Endodermal cell (in vitro differentiated cells): Measurements from ENCODE around the gene CLMN. TPM values are rescaled to one million over a fixed set of nuclear protein-coding genes. Genes with fewer than 3 reads are reported as not detected.

Source experiments
- DNase-seq: peaks from one replicate; pipeline ENCODE4 v3.0.0-alpha.2; 2017
- H3K27ac ChIP-seq: 2 replicates; pipeline ENCODE4 v1.5.1; 2013; ENCODE audit warnings: mild to moderate bottlenecking, low read depth, low read length, moderate library complexity
- H3K27me3 ChIP-seq: 2 replicates; pipeline ENCODE4 v1.6.1; 2013; ENCODE audit warnings: mild to moderate bottlenecking, low read length, moderate library complexity; ENCODE audit not compliant: insufficient read depth, control insufficient read depth, poor library complexity, severe bottlenecking
- H3K36me3 ChIP-seq: 2 replicates; pipeline ENCODE4 v1.7.0; 2013; ENCODE audit warnings: mild to moderate bottlenecking, low read length, moderate library complexity; ENCODE audit not compliant: control insufficient read depth, insufficient read depth
- H3K4me1 ChIP-seq: one replicate; pipeline ENCODE4 v1.7.0; 2013; ENCODE audit warnings: low read length; ENCODE audit not compliant: control insufficient read depth, insufficient read depth
- H3K4me3 ChIP-seq: 2 replicates; pipeline ENCODE4 v1.5.1; 2013; ENCODE audit warnings: mild to moderate bottlenecking, low read length, moderate library complexity
- H3K9ac ChIP-seq: 2 replicates; pipeline ENCODE4 v1.6.1; 2013; ENCODE audit warnings: mild to moderate bottlenecking, low read length, moderate library complexity; ENCODE audit not compliant: poor library complexity, severe bottlenecking; ENCODE audit errors: extremely low read depth
- H3K9me3 ChIP-seq: 2 replicates; pipeline ENCODE4 v1.6.1; 2013; ENCODE audit warnings: mild to moderate bottlenecking, low read length, moderate library complexity; ENCODE audit not compliant: control insufficient read depth
- H3K27ac Mint-ChIP-seq: 2 replicates; pipeline ENCODE4 v1.8.0; 2020; ENCODE audit warnings: mixed read lengths
- H3K27me3 Mint-ChIP-seq: 2 replicates; pipeline ENCODE4 v1.8.0; 2021; ENCODE audit warnings: mild to moderate bottlenecking, mixed read lengths; ENCODE audit not compliant: insufficient read depth
- H3K36me3 Mint-ChIP-seq: 2 replicates; pipeline ENCODE4 v1.8.0; 2020; ENCODE audit warnings: low read depth, mixed read lengths
- H3K4me1 Mint-ChIP-seq: 2 replicates; pipeline ENCODE4 v1.8.0; 2020; ENCODE audit warnings: mixed read lengths
- H3K4me3 Mint-ChIP-seq: 2 replicates; pipeline ENCODE4 v1.8.0; 2020; ENCODE audit warnings: mild to moderate bottlenecking, moderate library complexity, mixed read lengths
- H3K9me3 Mint-ChIP-seq: 2 replicates; pipeline ENCODE4 v1.8.0; 2020; ENCODE audit warnings: mild to moderate bottlenecking, mixed read lengths
- CTCF ChIP-seq: fragments of 200-600 bp; sonication (generic); conservative IDR thresholded peaks from 2 replicates; pipeline ENCODE4 v1.5.0; 2021; ENCODE audit warnings: antibody characterized with exemption, mild to moderate bottlenecking
- WGBS, 2 experiments: methylation state at CpG; one replicate each; pipeline versions ENCODE4 v1.1.5 to v1.1.7; 2013; ENCODE audit warnings: missing lambda C conversion rate in 2 of 2, mixed read lengths in 1 of 2; ENCODE audit not compliant: insufficient coverage in 1 of 2, insufficient read length in 1 of 2; 5-methylcytosine and 5-hydroxymethylcytosine counted together
- total RNA-seq, 2 donors: library from RNA; stranded (reverse); fragmentation: NEBNext Ultra II Directional in 1 of 2; extraction: Animal tissue kit (Norgen Biotek cat#: 25700) in 1 of 2; gene quantifications; 2 replicates in 1 of 2; 3 replicates in 1 of 2; pipeline ENCODE4 v1.2.1, GENCODE V29; 2021

CLMN gene
- total RNA-seq, 2 donors from 2014 or later: 9.5 to 11.7 TPM

- no peak for DNase-seq
- peaks cover 14% of the 10 kb centered on the region for H3K9me3 Mint-ChIP-seq
- no peak overlapping the region for H3K27ac Mint-ChIP-seq
- peaks cover 31% of the 10 kb centered on the region for H3K4me1 Mint-ChIP-seq
- H3K4me3 Mint-ChIP-seq: no peak overlapping the region
- no peak overlapping the region for H3K9ac ChIP-seq
- no peaks in the 10 kb centered on the region for H3K27me3 ChIP-seq
- no peak overlapping the region for H3K27ac ChIP-seq
- no peaks in the 10 kb centered on the region for H3K36me3 ChIP-seq
- WGBS, 2 experiments: 81 to 92% methylated on average over 4 to 5 of the region's 5 CpGs
- H3K4me3 ChIP-seq: no peak overlapping the region
- peaks cover 4% of the 10 kb centered on the region for H3K9me3 ChIP-seq
- H3K4me1 ChIP-seq: peaks cover 5% of the 10 kb centered on the region
- no peak for TF ChIP-seq CTCF
- peaks cover 2% of the 10 kb centered on the region for H3K36me3 Mint-ChIP-seq
- H3K27me3 Mint-ChIP-seq: peaks cover under 1% of the 10 kb centered on the region
These were observed 29.7 kb downstream of the CLMN start for GRCh38 chr14:95290021-95290420.

- Mint-ChIP-seq H3K9me3 (peaks cover 17% of the 10 kb centered on the region), H3K4me1 (peaks cover 31% of the 10 kb centered on the region)
These were observed 30.2 kb downstream of the CLMN start for GRCh38 chr14:95289323-95290010.

GRCh38 chr14:95288672-95289322, 30.9 kb downstream of the CLMN start:
- DNase-seq: no peak
- H3K36me3 ChIP-seq: no peaks in the 10 kb centered on the region
- peaks cover 7% of the 10 kb centered on the region for H3K9me3 ChIP-seq
- H3K9ac ChIP-seq: no peak overlapping the region
- no peak for TF ChIP-seq CTCF
- H3K36me3 Mint-ChIP-seq: peaks cover 2% of the 10 kb centered on the region
- peaks cover 31% of the 10 kb centered on the region for H3K4me1 Mint-ChIP-seq
- H3K27me3 ChIP-seq: no peaks in the 10 kb centered on the region
- WGBS, 2 experiments: 70 to 96% methylated on average over 3 to 5 of the region's 5 CpGs
- H3K27me3 Mint-ChIP-seq: no peaks in the 10 kb centered on the region
- H3K27ac Mint-ChIP-seq: no peak overlapping the region
- no peak overlapping the region for H3K4me3 Mint-ChIP-seq
- no peak overlapping the region for H3K4me3 ChIP-seq
- peaks cover 17% of the 10 kb centered on the region for H3K9me3 Mint-ChIP-seq
- H3K4me1 ChIP-seq: peaks cover 5% of the 10 kb centered on the region
- H3K27ac ChIP-seq: no peak overlapping the region

More at GRCh38 chr14:95289323-95290010, 30.2 kb downstream of the CLMN start:
- Histone ChIP-seq H3K4me3 (no peak overlapping the region), H3K27me3 (no peaks in the 10 kb centered on the region), H3K4me1 (peaks cover 5% of the 10 kb centered on the region), H3K36me3 (no peaks in the 10 kb centered on the region), H3K27ac (no peak overlapping the region), H3K9me3 (peaks cover 7% of the 10 kb centered on the region), H3K9ac (no peak overlapping the region)
- H3K27me3 Mint-ChIP-seq: no peaks in the 10 kb centered on the region
- TF ChIP-seq CTCF: no peak
- WGBS, 2 experiments: 93 to 100% methylated on average over 2 to 5 of the region's 6 CpGs
- H3K36me3 Mint-ChIP-seq: peaks cover 2% of the 10 kb centered on the region
- no peak overlapping the region for H3K27ac Mint-ChIP-seq
- H3K4me3 Mint-ChIP-seq: no peak overlapping the region
- no peak for DNase-seq
